ENCODE results near the gene LCLAT1.

The LCLAT1 gene

GRCh38 chr2:30645081-30645744 lies 198.2 kb downstream of the LCLAT1 start:
- DNase-seq (ENCODE audit: low read depth): no peak

- no peak for DNase-seq (ENCODE audit: low read depth)
Observed at GRCh38 chr2:30645745-30646119, 198.7 kb downstream of the LCLAT1 start.

GRCh38 chr2:30647752-30648457 lies 200.9 kb downstream of the LCLAT1 start:
- DNase-seq (ENCODE audit: low read depth): no peak

GRCh38 chr2:30649278-30649677 lies 202.2 kb downstream of the LCLAT1 start:
- DNase-seq (ENCODE audit: low read depth): no peak

GRCh38 chr2:30649828-30650227 lies 202.8 kb downstream of the LCLAT1 start:
- no peak for DNase-seq (ENCODE audit: low read depth)

GRCh38 chr2:30652271-30652915 lies 205.3 kb downstream of the LCLAT1 start:
- DNase-seq (ENCODE audit: low read depth): no peak

- no peak for DNase-seq (ENCODE audit: low read depth)
Observed at GRCh38 chr2:30653847-30654246, 206.8 kb downstream of the LCLAT1 start.

GRCh38 chr2:30654404-30654803 lies 207.4 kb downstream of the LCLAT1 start:
- no peak for DNase-seq (ENCODE audit: low read depth)

GRCh38 chr2:30655211-30655610 lies 208.2 kb downstream of the LCLAT1 start:
- DNase-seq (ENCODE audit: low read depth): no peak

- DNase-seq (ENCODE audit: low read depth): no peak
Observed at GRCh38 chr2:30655660-30656059, 208.6 kb downstream of the LCLAT1 start.

- no peak for DNase-seq (ENCODE audit: low read depth)
Observed at GRCh38 chr2:30656079-30656478, 209.0 kb downstream of the LCLAT1 start.

GRCh38 chr2:30661173-30662107 lies 214.4 kb downstream of the LCLAT1 start:
- no peak for DNase-seq (ENCODE audit: low read depth)

- DNase-seq (ENCODE audit: low read depth): no peak
Observed at GRCh38 chr2:30662268-30663131, 215.5 kb downstream of the LCLAT1 start.

GRCh38 chr2:30663321-30663720 lies 216.3 kb downstream of the LCLAT1 start:
- no peak for DNase-seq (ENCODE audit: low read depth)

- no peak for DNase-seq (ENCODE audit: low read depth)
Observed at GRCh38 chr2:30663806-30664205, 216.8 kb downstream of the LCLAT1 start.

GRCh38 chr2:30664761-30665358 lies 217.8 kb downstream of the LCLAT1 start:
- DNase-seq (ENCODE audit: low read depth): peak; percentile 94

GRCh38 chr2:30665761-30666265 lies 218.8 kb downstream of the LCLAT1 start:
- no peak for DNase-seq (ENCODE audit: low read depth)

- peak; percentile 54 for DNase-seq (ENCODE audit: low read depth)
Observed at GRCh38 chr2:30666266-30666874, 219.3 kb downstream of the LCLAT1 start.

GRCh38 chr2:30670453-30670852 lies 223.4 kb downstream of the LCLAT1 start:
- no peak for DNase-seq (ENCODE audit: low read depth)

GRCh38 chr2:30673127-30673526 lies 226.1 kb downstream of the LCLAT1 start:
- DNase-seq (ENCODE audit: low read depth): no peak

Data from HS-27A (cell line).